ENCODE data around the gene CD300LD.

The CD300LD gene

DNA sequence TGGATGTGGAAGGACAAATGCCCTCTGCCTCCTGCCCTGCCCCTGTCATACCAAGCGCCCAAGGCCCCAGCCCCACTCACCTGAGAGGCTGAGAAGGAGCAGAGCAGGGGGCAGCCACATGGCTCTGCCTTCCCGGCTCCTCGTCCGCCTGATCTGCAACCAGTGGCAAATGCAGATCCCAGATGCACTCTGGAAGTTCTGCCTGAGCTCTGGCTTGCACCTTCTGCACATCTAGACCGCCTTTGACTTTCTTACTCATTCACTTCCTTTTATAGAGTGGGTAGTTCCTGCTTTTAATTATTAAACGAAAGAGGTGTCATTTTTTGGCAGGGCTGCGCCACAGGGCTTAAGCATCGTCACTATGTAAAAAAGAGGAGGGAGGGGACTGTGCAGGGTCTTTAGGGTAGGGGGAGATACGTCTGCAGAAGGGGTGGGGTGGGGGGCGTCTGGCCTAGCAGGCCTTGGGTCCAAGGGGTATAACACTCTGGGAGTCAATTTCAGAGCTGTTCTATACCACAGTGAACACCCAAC is 60.8 kb downstream of the CD300LD start, which contains the start of gene CD300LB:
TSS of gene CD300LB (minus strand) at position 245 of the 531 bp plus-strand sequence. CDS start at position 120, 125 bp downstream.
- no peaks in the 10 kb centered on the region for H3K36me3 ChIP-seq (ENCODE audit: control insufficient read depth in 2 of 2, insufficient read depth in 2 of 2, low read length in 2 of 2)
- H3K9me3 ChIP-seq (ENCODE audit: control insufficient read depth in 2 of 2, low read length in 2 of 2) = no peaks in the 10 kb centered on the region
- H3K27me3 ChIP-seq (ENCODE audit: control insufficient read depth in 1 of 2, insufficient read depth in 2 of 2, low read length in 2 of 2) = peaks cover 0 to 2% of the 10 kb centered on the region in 2 donors
- no peak within 1 kb of the TSS for H3K27ac ChIP-seq (ENCODE audit: low read length)
- H3K4me3 ChIP-seq (ENCODE audit: low read length in 2 of 2) = no peak within 1 kb of the TSS
- no peak within 1 kb of the TSS for H3K9ac ChIP-seq (ENCODE audit: low read length in 2 of 2)
- no peaks in the 10 kb centered on the region for H3K4me1 ChIP-seq (ENCODE audit: control insufficient read depth, insufficient read depth, low read length)

DNA sequence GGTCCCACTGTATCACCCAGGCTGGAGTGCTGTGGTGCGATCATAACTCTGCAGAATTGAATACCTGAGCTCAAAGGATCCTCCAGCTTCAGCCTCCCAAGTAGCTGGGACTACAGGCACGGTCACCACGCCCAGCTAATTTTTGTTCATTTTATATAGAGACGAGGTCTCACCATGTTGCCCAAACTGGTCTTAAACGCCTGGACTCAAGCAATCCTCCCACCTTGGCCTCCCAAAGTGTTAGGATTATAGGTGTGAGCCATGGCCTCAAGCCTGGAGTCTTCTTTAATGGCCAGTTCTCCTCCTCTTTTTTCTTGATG is 61.3 kb downstream of the CD300LD start:
- Histone ChIP-seq H3K27ac (ENCODE audit: low read length) (no peak overlapping the region), H3K4me3 (ENCODE audit: low read length in 2 of 2) (no peak overlapping the region), H3K9me3 (ENCODE audit: control insufficient read depth in 2 of 2, low read length in 2 of 2) (no peaks in the 10 kb centered on the region), H3K4me1 (ENCODE audit: control insufficient read depth, insufficient read depth, low read length) (no peaks in the 10 kb centered on the region), H3K27me3 (ENCODE audit: control insufficient read depth in 1 of 2, insufficient read depth in 2 of 2, low read length in 2 of 2) (peaks cover 0 to 2% of the 10 kb centered on the region in 2 donors), H3K9ac (ENCODE audit: low read length in 2 of 2) (no peak overlapping the region), H3K36me3 (ENCODE audit: control insufficient read depth in 2 of 2, insufficient read depth in 2 of 2, low read length in 2 of 2) (no peaks in the 10 kb centered on the region)

Measured in stomach smooth muscle (tissue), 2 donors.